SKM-1 treated with dmso at 0.1 percent for 144 hours (cell line): ENCODE results near the gene CLEC17A.
"Not testable (repeated sequence)": the region's sequence is repeated elsewhere in the genome, so short reads cannot be mapped to it uniquely, and the experiment has no call there.

Source experiments
- DNase-seq: peaks from one replicate; lab custom pipeline; 2025; ENCODE audit not compliant: unreplicated experiment; lab: John Stamatoyannopoulos, UW

The CLEC17A gene

GRCh38 chr19:14577264-14577663 is 5.6 kb upstream of the CLEC17A start:
- DNase-seq = no peak

GRCh38 chr19:14577885-14578427 is 4.9 kb upstream of the CLEC17A start:
- DNase-seq = no peak

- no peak for DNase-seq
These were observed 2.2 kb upstream of the CLEC17A start for GRCh38 chr19:14580623-14581237.

- DNase-seq = not testable (repeated sequence)
These were observed 1.5 kb downstream of the CLEC17A start for GRCh38 chr19:14584372-14584771.

- DNase-seq = not testable (repeated sequence)
These were observed 2.3 kb downstream of the CLEC17A start for GRCh38 chr19:14585187-14585586.

- not testable (repeated sequence) for DNase-seq
These were observed 6.5 kb downstream of the CLEC17A start for GRCh38 chr19:14589433-14589832.

- no peak for DNase-seq
These were observed 12.7 kb downstream of the CLEC17A start for GRCh38 chr19:14595558-14595957.

- no peak for DNase-seq
These were observed 16.8 kb downstream of the CLEC17A start for GRCh38 chr19:14599548-14600147.

- DNase-seq = no peak
These were observed 21.1 kb downstream of the CLEC17A start for GRCh38 chr19:14603990-14604387.

GRCh38 chr19:14606627-14607026 is 23.7 kb downstream of the CLEC17A start:
- DNase-seq = no peak

GRCh38 chr19:14611051-14611450 is 28.2 kb downstream of the CLEC17A start:
- DNase-seq = peak; percentile 48

GRCh38 chr19:14612242-14612641 is 29.4 kb downstream of the CLEC17A start:
- not testable (repeated sequence) for DNase-seq

- DNase-seq = no peak
These were observed 29.8 kb downstream of the CLEC17A start for GRCh38 chr19:14612657-14613056.

- DNase-seq = not testable (repeated sequence)
These were observed 30.7 kb downstream of the CLEC17A start for GRCh38 chr19:14613399-14614098.

GRCh38 chr19:14614099-14614412 is 31.2 kb downstream of the CLEC17A start:
- DNase-seq = peak; percentile 95

GRCh38 chr19:14615623-14616022 is 32.7 kb downstream of the CLEC17A start:
- DNase-seq = peak; percentile 44

GRCh38 chr19:14616407-14616806 is 33.5 kb downstream of the CLEC17A start:
- DNase-seq = peak; percentile 90

GRCh38 chr19:14619404-14619803 is 36.5 kb downstream of the CLEC17A start:
- no peak for DNase-seq

GRCh38 chr19:14624491-14624890 is 41.6 kb downstream of the CLEC17A start:
- DNase-seq = not testable (repeated sequence)

GRCh38 chr19:14629557-14629956 is 46.7 kb downstream of the CLEC17A start:
- no peak for DNase-seq

- DNase-seq = peak; percentile 63
These were observed 49.4 kb downstream of the CLEC17A start for GRCh38 chr19:14632286-14632685.
